IPS DF 6.9 (cell line): ENCODE results near the gene ENGASE.

Source experiments
- DNase-seq: peaks from one replicate; pipeline ENCODE4 v3.0.0-alpha.2; 2013; ENCODE audit warnings: low read depth, low spot score
- H3K27ac ChIP-seq: one replicate; pipeline ENCODE4 v1.5.1; 2013; ENCODE audit warnings: low read length, control low read depth
- H3K27me3 ChIP-seq: 2 replicates; pipeline ENCODE4 v1.6.1; 2013; ENCODE audit warnings: mild to moderate bottlenecking, low read length; ENCODE audit not compliant: control insufficient read depth, insufficient read depth
- H3K36me3 ChIP-seq: 2 replicates; pipeline ENCODE4 v1.6.1; 2013; ENCODE audit warnings: low read length; ENCODE audit not compliant: control insufficient read depth, insufficient read depth
- H3K4me1 ChIP-seq: 2 replicates; pipeline ENCODE4 v1.6.1; 2013; ENCODE audit warnings: low read length; ENCODE audit not compliant: control insufficient read depth, insufficient read depth
- H3K4me3 ChIP-seq: 2 replicates; pipeline ENCODE4 v1.5.1; 2013; ENCODE audit warnings: mild to moderate bottlenecking, low read length
- H3K9me3 ChIP-seq: 2 replicates; pipeline ENCODE4 v1.6.1; 2013; ENCODE audit warnings: low read length, inconsistent platforms; ENCODE audit not compliant: control insufficient read depth, insufficient read depth
- WGBS: extraction: QIAGEN DNeasy Blood & Tissue Kit; methylation state at CpG from one replicate; pipeline ENCODE4 v1.1.7; 2013; ENCODE audit warnings: mixed read lengths, missing lambda C conversion rate; ENCODE audit not compliant: insufficient read length, insufficient coverage; 5-methylcytosine and 5-hydroxymethylcytosine counted together

The ENGASE gene

GRCh38 chr17:79097226-79098055, 22.8 kb downstream of the ENGASE start:
- Histone ChIP-seq H3K27ac (no peak overlapping the region), H3K4me1 (no peaks in the 10 kb centered on the region; the same call in 1 of the 2 replicates), H3K36me3 (no peaks in the 10 kb centered on the region; the same call in 1 of the 2 replicates), H3K27me3 (no peaks in the 10 kb centered on the region), H3K9me3 (no peaks in the 10 kb centered on the region), H3K4me3 (peak overlapping the region; percentile 47; the same call in 1 of the 2 replicates)
- no CpG with 5 or more reads among the region's 52 CpGs for WGBS
- no peak for DNase-seq

GRCh38 chr17:79098282-79098867, 23.8 kb downstream of the ENGASE start:
- H3K4me1 ChIP-seq, result no peaks in the 10 kb centered on the region; the same call in 1 of the 2 replicates
- no peak overlapping the region for H3K27ac ChIP-seq
- H3K9me3 ChIP-seq, result no peaks in the 10 kb centered on the region
- H3K36me3 ChIP-seq, result no peaks in the 10 kb centered on the region; the same call in 1 of the 2 replicates
- H3K4me3 ChIP-seq, result no peak overlapping the region
- H3K27me3 ChIP-seq, result no peaks in the 10 kb centered on the region
- no peak for DNase-seq
- WGBS, result no CpG with 5 or more reads among the region's 16 CpGs

GRCh38 chr17:79100405-79100804, 25.8 kb downstream of the ENGASE start:
- H3K9me3 ChIP-seq, result no peaks in the 10 kb centered on the region
- H3K27me3 ChIP-seq, result no peaks in the 10 kb centered on the region
- WGBS, result no CpG with 5 or more reads among the region's 18 CpGs
- no peaks in the 10 kb centered on the region; the same call in 1 of the 2 replicates for H3K4me1 ChIP-seq
- H3K36me3 ChIP-seq, result no peaks in the 10 kb centered on the region; the same call in 1 of the 2 replicates
- DNase-seq, result no peak
- H3K27ac ChIP-seq, result no peak overlapping the region
- H3K4me3 ChIP-seq, result no peak overlapping the region

- no peak for DNase-seq
- Histone ChIP-seq H3K4me1 (no peaks in the 10 kb centered on the region; the same call in 1 of the 2 replicates), H3K27ac (no peak overlapping the region), H3K9me3 (no peaks in the 10 kb centered on the region), H3K27me3 (no peaks in the 10 kb centered on the region), H3K4me3 (no peak overlapping the region), H3K36me3 (no peaks in the 10 kb centered on the region; the same call in 1 of the 2 replicates)
- WGBS, result no CpG with 5 or more reads among the region's 13 CpGs
Measured at GRCh38 chr17:79101111-79101673, 26.6 kb downstream of the ENGASE start.

- DNase-seq, result no peak
- no peaks in the 10 kb centered on the region; the same call in 1 of the 2 replicates for H3K4me1 ChIP-seq
- H3K4me3 ChIP-seq, result no peak overlapping the region
- H3K27me3 ChIP-seq, result no peaks in the 10 kb centered on the region
- WGBS, result no CpG with 5 or more reads among the region's 7 CpGs
- H3K9me3 ChIP-seq, result no peaks in the 10 kb centered on the region
- H3K27ac ChIP-seq, result no peak overlapping the region
- H3K36me3 ChIP-seq, result no peaks in the 10 kb centered on the region; the same call in 1 of the 2 replicates
Measured at GRCh38 chr17:79102214-79102613, 27.6 kb downstream of the ENGASE start.

- Histone ChIP-seq H3K36me3 (no peaks in the 10 kb centered on the region), H3K4me3 (no peak overlapping the region), H3K27me3 (no peaks in the 10 kb centered on the region), H3K4me1 (no peaks in the 10 kb centered on the region), H3K27ac (no peak overlapping the region), H3K9me3 (no peaks in the 10 kb centered on the region)
- DNase-seq, result no peak
- no CpG with 5 or more reads among the region's 12 CpGs for WGBS
Measured at GRCh38 chr17:79104898-79105600, 30.4 kb downstream of the ENGASE start.

- no peaks in the 10 kb centered on the region for H3K36me3 ChIP-seq
- no peak overlapping the region for H3K4me3 ChIP-seq
- WGBS, result no CpG with 5 or more reads among the region's 14 CpGs
- DNase-seq, result no peak
- H3K27me3 ChIP-seq, result no peaks in the 10 kb centered on the region
- H3K9me3 ChIP-seq, result no peaks in the 10 kb centered on the region
- H3K27ac ChIP-seq, result no peak overlapping the region
- H3K4me1 ChIP-seq, result no peaks in the 10 kb centered on the region
Measured at GRCh38 chr17:79105937-79106336, 31.3 kb downstream of the ENGASE start.

- Histone ChIP-seq H3K36me3 (no peaks in the 10 kb centered on the region), H3K9me3 (no peaks in the 10 kb centered on the region), H3K4me1 (no peaks in the 10 kb centered on the region), H3K27me3 (no peaks in the 10 kb centered on the region), H3K4me3 (no peak overlapping the region), H3K27ac (no peak overlapping the region)
- WGBS, result no CpG with 5 or more reads among the region's 11 CpGs
- no peak for DNase-seq
Measured at GRCh38 chr17:79106958-79107357, 32.3 kb downstream of the ENGASE start.

GRCh38 chr17:79107499-79108231, 33.0 kb downstream of the ENGASE start:
- DNase-seq, result no peak
- no CpG with 5 or more reads among the region's 25 CpGs for WGBS
- Histone ChIP-seq H3K4me3 (no peak overlapping the region), H3K27me3 (no peaks in the 10 kb centered on the region), H3K9me3 (no peaks in the 10 kb centered on the region), H3K27ac (no peak overlapping the region), H3K4me1 (no peaks in the 10 kb centered on the region), H3K36me3 (no peaks in the 10 kb centered on the region)
